ENCODE measurements around the gene PADI6. TPM values are rescaled to one million over a fixed set of nuclear protein-coding genes. Genes with fewer than 3 reads are reported as not detected.

PADI6 gene
- total RNA-seq, 8 experiments from 2014 or later: 0.09 TPM; not detected in 7

- in situ Hi-C loops (cut with MboI; ENCODE audit: low pct_unique_long_range_greater_than_20kb in 2 of 9, low sequenced_read_pairs in 9 of 9, unreplicated experiment in 9 of 9): no loop called here
- Histone ChIP-seq H3K27ac (peak overlapping the region; percentile 56 to 84), H3K4me3 (peak overlapping the region in 2 of 5 donors; percentile 0 to 80), H3K4me1 (replicated peaks in 1 of 2) (peaks cover 24 to 26% of the 10 kb centered on the region in 2 donors)
- no peak for ATAC-seq (replicated peaks in 6 of 8)
- whole genome bisulfite sequencing, 10 experiments: 82 to 100% (median 96%) methylated on average over 3 to 4 of the region's 4 CpGs
These were observed 70.0 kb downstream of the PADI6 start for GRCh38 chr1:17441993-17442357.

GRCh38 chr1:17442841-17443240 lies 70.8 kb downstream of the PADI6 start:
- Histone ChIP-seq H3K4me3 (no peak overlapping the region), H3K4me1 (replicated peaks in 1 of 2) (peaks cover 26 to 31% of the 10 kb centered on the region in 2 donors), H3K27ac (no peak overlapping the region)
- ATAC-seq (replicated peaks in 6 of 8): no peak
- in situ Hi-C loops (cut with MboI; ENCODE audit: low pct_unique_long_range_greater_than_20kb in 2 of 9, low sequenced_read_pairs in 9 of 9, unreplicated experiment in 9 of 9): no loop called here
- WGBS, 10 experiments: 80 to 100% (median 90%) methylated on average over 1 to 5 of the region's 6 CpGs; no CpG with 5 or more reads in 1 of the 10 experiments

- H3K4me3 ChIP-seq: no peak overlapping the region
- peak overlapping the region; percentile 4 to 42 for H3K27ac ChIP-seq
- 38 to 89% (median 74%) methylated on average over 2 to 11 of the region's 12 CpGs; no CpG with 5 or more reads in 2 of the 10 experiments for WGBS, 10 experiments
- in situ Hi-C loops (cut with MboI; ENCODE audit: low pct_unique_long_range_greater_than_20kb in 2 of 9, low sequenced_read_pairs in 9 of 9, unreplicated experiment in 9 of 9): no loop called here
- peaks cover 12 to 15% of the 10 kb centered on the region in 2 donors for H3K4me1 ChIP-seq (replicated peaks in 1 of 2)
- ATAC-seq (replicated peaks in 6 of 8): peak in 6 of 8 experiments; percentile 58 to 89 (median 84)
These were observed 75.6 kb downstream of the PADI6 start for GRCh38 chr1:17447501-17447992.

Other genes with a start within 250 kb of the PADI6 start
- gene PADI1, start 167.1 kb upstream of the PADI6 start, total RNA-seq: 1 to 10 TPM in 2 of 8 experiments, under 1 TPM in 5, not detected in 1; 0.05 to 1.1 (median 0.29) TPM
- gene PADI3, start 123.1 kb upstream of the PADI6 start, total RNA-seq: under 1 TPM in 4 of 8 experiments, not detected in 4; 0.04 to 0.14 (median 0.12) TPM
- under 1 TPM in 2 of 8 experiments, not detected in 6; 0.38 to 0.66 TPM for gene PADI4, start 64.0 kb upstream of the PADI6 start, total RNA-seq
- 100 to 1,000 TPM in 3 of 8 experiments, 10 to 100 TPM in 5; 37.9 to 192 (median 49.3) TPM for gene RCC2, start 67.5 kb downstream of the PADI6 start, total RNA-seq
- 10 to 100 TPM in 6 of 8 experiments, 1 to 10 TPM in 2; 2.5 to 41.4 (median 26.1) TPM for gene ARHGEF10L, start 167.5 kb downstream of the PADI6 start, total RNA-seq